Islet precursor cell (in vitro differentiated cells): Measurements from ENCODE around the gene HIVEP3.

ENCODE experiments used
- DNase-seq: peaks from one replicate; pipeline ENCODE4 v3.0.0-alpha.2; 2018

Gene HIVEP3

DNA sequence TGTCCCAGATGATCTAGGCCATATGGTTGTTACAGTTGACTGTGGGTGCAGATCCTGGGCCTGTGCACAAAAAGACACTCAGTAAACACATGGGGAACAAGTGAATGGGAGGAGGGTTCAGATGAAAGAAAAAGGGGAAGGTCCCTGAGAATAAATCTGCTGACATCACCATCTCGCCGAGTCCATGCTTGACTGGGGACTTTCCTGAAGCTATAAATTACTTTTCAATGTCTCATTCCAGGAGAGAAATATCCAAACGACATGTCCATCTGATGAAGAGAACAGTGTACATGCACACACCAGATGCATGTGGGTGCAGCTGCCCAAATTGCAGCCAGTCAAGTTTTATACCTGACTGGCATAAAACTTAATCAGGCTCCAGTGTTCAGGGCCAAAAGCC is 109.0 kb downstream of the HIVEP3 start:
- DNase-seq: no peak

- DNase-seq: no peak
Observed at GRCh38 chr1:41807390-41807789, 111.3 kb downstream of the HIVEP3 start.

- DNase-seq: no peak
Observed at GRCh38 chr1:41806472-41807155, 112.1 kb downstream of the HIVEP3 start.

DNA sequence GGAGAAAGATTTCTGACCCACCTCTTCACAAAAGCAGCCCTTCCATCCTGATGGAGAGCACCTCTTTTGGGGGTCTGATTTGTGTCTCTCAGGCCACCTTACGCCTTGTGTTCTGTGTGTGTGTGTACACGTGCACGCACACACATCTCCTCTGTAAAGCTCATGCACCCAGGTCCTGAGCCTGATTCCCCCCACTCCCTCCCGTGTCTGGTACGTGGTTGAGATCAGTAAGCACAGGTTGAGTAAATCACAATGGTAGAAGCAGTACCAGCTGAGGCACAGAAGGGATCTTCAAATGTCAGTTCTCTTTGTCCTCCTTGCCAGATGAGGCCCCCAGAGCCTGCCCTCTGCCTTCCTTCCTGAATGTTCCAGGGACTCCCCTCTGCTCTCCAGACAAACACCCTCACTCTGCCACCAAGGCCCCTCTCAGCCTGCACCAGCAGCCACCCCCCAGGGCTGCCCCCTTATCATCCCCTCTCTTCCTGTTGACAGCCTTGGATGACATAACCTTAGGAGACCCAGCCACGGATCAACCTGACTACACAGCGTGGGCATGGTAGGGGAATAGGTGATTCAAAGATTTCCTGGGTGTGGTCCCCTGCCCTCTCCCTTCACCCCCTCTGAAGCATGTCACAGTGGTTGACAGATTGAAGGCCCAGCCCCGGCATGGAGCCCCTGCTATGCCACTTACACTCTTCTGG is 112.8 kb downstream of the HIVEP3 start:
- no peak for DNase-seq

- DNase-seq: no peak
Observed at GRCh38 chr1:41804176-41804575, 114.5 kb downstream of the HIVEP3 start.

GRCh38 chr1:41803656-41804055 is 115.1 kb downstream of the HIVEP3 start:
- DNase-seq: no peak

- DNase-seq: no peak
Observed at GRCh38 chr1:41802532-41803501, 115.9 kb downstream of the HIVEP3 start.

GRCh38 chr1:41800311-41800829 is 118.4 kb downstream of the HIVEP3 start:
- no peak for DNase-seq

DNA sequence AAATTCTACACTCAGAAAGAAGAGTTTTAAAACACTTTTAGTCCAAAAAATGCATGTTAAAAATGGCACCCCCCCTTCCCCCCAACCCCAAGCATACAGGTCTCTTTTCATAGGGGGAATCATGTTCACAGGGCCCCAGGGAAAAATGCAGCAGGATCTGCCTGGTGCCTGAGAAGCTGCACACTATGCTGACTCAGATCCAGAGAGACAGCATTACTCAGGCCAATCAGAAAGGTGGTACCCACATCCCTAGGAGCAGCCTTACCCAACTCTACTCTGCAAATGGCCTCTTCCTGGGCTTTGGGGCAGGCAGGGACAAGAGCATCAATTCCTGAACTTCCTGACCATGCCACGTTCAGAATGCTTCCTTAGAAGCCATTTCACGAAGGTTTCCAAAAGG is 119.0 kb downstream of the HIVEP3 start:
- no peak for DNase-seq

DNA sequence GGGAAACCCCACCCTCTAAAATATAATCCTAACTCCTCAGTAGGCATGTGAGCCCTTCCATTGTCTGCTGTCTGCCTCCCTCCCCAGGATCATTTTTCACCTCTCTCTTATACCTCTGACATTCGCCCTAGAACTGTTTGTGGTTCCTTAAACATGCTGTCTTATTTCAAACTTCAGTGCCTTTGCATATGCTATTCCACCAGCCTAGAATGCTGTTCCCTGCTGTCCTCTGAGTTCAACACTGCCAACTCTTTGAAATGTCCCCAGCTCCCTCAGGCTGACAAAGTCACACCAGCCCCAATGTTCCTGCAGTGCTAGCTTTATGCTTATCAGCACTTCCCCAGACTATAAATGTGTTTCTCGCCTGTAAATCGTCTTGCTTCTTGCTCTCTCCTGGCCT is 119.5 kb downstream of the HIVEP3 start:
- DNase-seq: no peak

- DNase-seq: no peak
Observed at GRCh38 chr1:41795205-41795762, 123.4 kb downstream of the HIVEP3 start.

GRCh38 chr1:41794031-41794430 is 124.7 kb downstream of the HIVEP3 start:
- no peak for DNase-seq

DNA sequence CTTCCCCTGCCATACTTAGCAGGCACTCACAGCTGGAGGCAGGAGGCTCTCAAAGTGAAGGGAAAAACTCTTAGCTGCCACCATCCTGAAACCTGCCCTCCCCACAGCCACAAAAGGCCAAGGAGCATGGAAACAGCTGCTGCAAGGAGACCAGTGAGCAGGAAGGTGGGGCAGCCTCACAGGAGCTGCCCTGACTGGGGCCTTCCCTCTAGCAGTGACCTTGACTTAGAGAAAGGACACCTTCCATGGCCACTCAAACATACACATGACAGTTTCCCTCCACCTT is 126.3 kb downstream of the HIVEP3 start:
- no peak for DNase-seq

- DNase-seq: no peak
Observed at GRCh38 chr1:41791667-41792484, 126.8 kb downstream of the HIVEP3 start.

DNA sequence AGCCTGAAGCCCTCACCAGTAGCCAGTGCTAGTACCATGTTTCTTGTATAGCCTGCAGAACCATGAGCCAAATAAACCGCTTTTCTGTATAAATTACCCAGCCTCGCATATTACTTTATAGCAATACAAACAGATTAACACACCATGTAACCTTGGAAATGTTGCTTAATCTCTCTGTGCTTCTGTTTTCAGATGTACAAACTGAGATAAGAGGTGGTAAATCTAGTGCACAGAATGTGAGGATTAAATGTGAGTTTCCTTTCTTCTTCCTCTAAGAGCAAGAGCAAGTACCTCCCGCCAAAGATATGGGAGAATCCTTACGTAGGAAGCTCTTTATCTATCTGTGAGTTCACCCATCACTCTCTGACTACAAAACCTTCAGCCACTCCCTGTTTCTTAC is 128.4 kb downstream of the HIVEP3 start:
- no peak for DNase-seq

GRCh38 chr1:41789661-41790330 is 128.9 kb downstream of the HIVEP3 start:
- no peak for DNase-seq

DNA sequence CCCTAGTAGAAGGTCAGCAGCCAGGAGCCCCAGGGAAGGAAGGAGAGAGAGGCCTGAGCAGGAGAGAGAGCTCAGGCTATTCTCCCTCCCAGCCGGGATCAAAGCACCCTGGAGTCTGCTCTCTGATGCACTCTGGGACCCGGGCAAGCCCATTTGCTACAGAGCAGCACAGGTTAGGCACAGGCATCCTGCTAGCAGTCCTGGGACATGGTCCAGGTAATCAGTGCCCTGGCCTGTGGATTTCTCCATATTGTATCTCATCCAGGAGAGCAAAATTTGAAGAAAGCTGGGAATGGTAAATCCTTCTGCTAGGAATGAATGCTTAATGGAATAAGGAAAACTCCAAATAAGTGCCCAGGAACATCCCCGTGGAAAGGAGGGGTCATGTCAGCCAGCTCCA is 130.3 kb downstream of the HIVEP3 start:
- no peak for DNase-seq

DNA sequence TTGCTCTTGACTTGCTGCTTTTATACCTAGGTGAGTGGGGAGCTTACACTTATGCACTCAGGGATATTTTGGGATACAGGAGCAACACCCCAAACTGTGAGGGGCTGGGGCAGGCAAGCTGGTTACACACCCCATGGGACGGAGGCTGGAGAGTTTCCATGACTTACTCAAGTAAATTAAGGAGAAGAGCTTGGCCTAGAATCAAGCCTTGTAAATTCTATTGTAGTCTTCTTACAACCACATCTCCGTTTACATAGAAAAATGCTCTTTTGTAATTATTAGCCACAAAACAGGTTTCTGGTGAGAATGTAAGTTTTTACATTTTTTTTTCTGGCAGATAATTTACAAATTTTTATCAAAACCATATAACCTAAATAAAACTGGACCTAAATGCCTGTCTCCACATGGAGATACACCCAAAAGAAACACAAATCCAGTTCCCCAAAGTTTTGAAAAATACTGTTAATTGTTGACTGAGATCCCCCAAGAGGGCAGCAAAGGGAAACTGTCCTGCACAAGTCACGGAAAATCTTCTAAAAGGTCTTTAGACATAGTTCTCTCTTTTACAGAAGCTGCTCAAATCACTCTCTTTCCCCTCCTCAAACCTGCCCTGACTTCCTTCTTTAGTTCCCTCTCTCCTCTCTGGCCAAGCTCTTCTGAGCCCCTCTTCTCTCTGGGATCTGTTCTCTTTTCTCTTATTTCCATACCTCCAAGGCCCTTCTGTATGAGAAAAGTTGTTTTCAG is 134.0 kb downstream of the HIVEP3 start:
- no peak for DNase-seq

- DNase-seq: no peak
Observed at GRCh38 chr1:41783189-41783639, 135.5 kb downstream of the HIVEP3 start.

DNA sequence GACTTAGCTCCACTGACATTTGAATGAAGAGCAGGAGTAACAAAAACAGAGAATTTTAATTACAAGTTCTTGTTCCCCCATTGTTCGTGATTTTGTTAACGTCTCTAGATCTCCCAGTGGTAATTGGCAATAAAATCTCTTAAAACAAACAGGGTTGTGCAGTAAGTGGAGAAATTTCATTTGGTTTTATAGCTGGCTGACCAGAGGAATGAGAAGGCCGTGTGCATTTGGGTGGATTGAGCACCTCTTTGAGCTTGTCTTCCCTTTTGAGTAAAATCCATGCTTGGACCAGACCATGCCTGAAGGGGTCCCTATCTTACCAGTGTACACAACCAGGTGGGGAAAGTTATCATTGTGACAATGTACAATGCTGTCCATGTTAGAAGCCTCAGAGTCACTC is 137.8 kb downstream of the HIVEP3 start:
- DNase-seq: no peak

DNA sequence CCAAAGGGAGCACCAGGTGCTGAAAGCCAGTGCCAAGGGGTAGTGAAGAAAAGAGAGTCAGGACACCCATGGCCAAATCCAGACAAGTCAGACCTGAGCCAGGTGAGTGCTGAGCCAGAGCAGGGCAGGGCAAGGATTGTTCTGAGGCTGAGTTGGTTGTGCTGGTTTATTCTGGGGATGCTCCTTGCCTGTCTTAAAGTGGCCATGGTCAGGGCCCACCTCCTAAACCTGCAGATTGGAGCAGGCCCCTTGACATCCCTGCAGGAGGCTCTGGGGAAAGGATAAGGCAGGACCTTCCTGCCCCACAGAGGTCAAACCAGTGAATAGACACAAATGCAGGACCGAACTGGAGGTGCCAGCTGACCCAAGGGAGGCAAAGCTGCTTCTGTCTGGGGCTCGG is 138.4 kb downstream of the HIVEP3 start:
- DNase-seq: no peak
